ENCODE data around the gene TSKU. TPM values are rescaled to one million over a fixed set of nuclear protein-coding genes. Genes with fewer than 3 reads are reported as not detected.
A peak's percentile ranks its signal among the peaks of the same experiment; 100 is the strongest.

TSKU gene
- polyA plus RNA-seq, 3 donors = not detected

DNA sequence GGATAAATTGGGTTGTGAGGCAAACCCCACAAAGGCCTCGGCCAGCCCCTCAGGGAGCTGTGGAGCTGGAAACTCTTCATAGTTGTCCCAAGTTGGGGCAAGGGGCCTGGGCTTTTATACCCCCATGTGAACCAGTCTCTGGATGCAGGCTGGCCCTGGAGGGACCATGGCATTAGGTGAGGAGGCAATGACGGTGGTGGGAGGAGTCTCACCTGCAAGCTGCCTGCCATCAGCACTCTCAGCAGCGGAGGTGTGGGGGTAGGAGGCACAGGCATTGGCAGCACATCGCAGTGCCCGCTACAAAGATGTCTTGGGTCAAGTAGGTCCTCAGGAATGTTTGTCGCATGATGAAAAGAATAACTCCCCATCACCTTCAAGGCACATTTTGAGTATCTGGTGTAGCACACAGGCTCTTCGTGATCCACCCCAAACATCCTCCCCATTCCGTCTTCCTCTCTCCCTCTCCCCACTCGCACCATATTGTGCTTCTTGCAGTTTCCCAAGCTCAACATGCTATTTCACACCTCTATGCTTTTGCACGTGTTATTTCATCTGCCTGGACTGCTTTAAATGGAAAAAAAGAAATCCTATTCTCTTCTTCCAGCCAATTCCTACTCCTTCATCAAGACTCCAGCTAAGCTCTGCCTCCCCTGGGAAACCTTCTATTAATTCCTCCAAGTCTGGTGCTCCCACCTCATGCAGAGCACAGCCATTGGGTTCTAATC, 18.1 kb upstream of the TSKU start:
- peaks cover 0 to 17% of the 10 kb centered on the region in 2 donors for H3K27me3 ChIP-seq (ENCODE audit: control insufficient read depth in 2 of 2, insufficient read depth in 2 of 2, low read length in 2 of 2)
- 99% methylated on average over 8 of the region's 10 CpGs for WGBS (ENCODE audit: insufficient coverage)
- no peak overlapping the region for H3K4me3 ChIP-seq (replicated peaks in 1 of 3; ENCODE audit: low read depth in 2 of 3, low read length in 3 of 3)
- H4K20me1 ChIP-seq (ENCODE audit: insufficient read depth, low read length) = no peaks in the 10 kb centered on the region
- peaks cover 0 to 7% of the 10 kb centered on the region in 2 donors for H3K36me3 Mint-ChIP-seq
- H3K9me3 ChIP-seq (replicated peaks in 1 of 2; ENCODE audit: control insufficient read depth in 1 of 2, insufficient read depth in 1 of 2, low read length in 2 of 2) = no peaks in the 10 kb centered on the region
- H3K27ac ChIP-seq (ENCODE audit: low read depth in 1 of 2, low read length in 2 of 2) = no peak overlapping the region
- peaks cover 26 to 31% of the 10 kb centered on the region in 2 donors for H3K4me1 ChIP-seq (ENCODE audit: control insufficient read depth in 1 of 2, insufficient read depth in 2 of 2, low read length in 2 of 2)
- intact Hi-C loops (cut with micrococcal nuclease) = no loop called here
- no peaks in the 10 kb centered on the region for H3K79me2 ChIP-seq (ENCODE audit: insufficient read depth, low read length)
- no peaks in the 10 kb centered on the region for H3K36me3 ChIP-seq (replicated peaks in 1 of 2; ENCODE audit: control insufficient read depth in 1 of 2, insufficient read depth in 2 of 2, low read length in 2 of 2)
- no peak overlapping the region for H2AFZ ChIP-seq (ENCODE audit: insufficient read depth, low read depth, low read length, poor library complexity, severe bottlenecking)
- H3K27ac Mint-ChIP-seq = no peak overlapping the region
- H3K4me3 Mint-ChIP-seq = peak overlapping the region in 1 of 2 donors; percentile 21
- H3K9ac ChIP-seq (ENCODE audit: insufficient read depth, low read length, poor library complexity, severe bottlenecking) = no peak overlapping the region
- DNase-seq = no peak
- peaks cover 39% of the 10 kb centered on the region for H3K4me1 Mint-ChIP-seq
- peaks cover 0 to 4% (median 0%) of the 10 kb centered on the region in 7 donors for H3K9me3 Mint-ChIP-seq
- no peak overlapping the region for H3K4me2 ChIP-seq (replicated peaks; ENCODE audit: extremely low read depth, low read length, poor library complexity, severe bottlenecking)
- peaks cover 34 to 49% (median 36%) of the 10 kb centered on the region in 3 donors for H3K27me3 Mint-ChIP-seq (ENCODE audit: low read depth in 3 of 3)
- TF ChIP-seq, protein P1, sequence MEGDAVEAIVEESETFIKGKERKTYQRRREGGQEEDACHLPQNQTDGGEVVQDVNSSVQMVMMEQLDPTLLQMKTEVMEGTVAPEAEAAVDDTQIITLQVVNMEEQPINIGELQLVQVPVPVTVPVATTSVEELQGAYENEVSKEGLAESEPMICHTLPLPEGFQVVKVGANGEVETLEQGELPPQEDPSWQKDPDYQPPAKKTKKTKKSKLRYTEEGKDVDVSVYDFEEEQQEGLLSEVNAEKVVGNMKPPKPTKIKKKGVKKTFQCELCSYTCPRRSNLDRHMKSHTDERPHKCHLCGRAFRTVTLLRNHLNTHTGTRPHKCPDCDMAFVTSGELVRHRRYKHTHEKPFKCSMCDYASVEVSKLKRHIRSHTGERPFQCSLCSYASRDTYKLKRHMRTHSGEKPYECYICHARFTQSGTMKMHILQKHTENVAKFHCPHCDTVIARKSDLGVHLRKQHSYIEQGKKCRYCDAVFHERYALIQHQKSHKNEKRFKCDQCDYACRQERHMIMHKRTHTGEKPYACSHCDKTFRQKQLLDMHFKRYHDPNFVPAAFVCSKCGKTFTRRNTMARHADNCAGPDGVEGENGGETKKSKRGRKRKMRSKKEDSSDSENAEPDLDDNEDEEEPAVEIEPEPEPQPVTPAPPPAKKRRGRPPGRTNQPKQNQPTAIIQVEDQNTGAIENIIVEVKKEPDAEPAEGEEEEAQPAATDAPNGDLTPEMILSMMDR (IDR thresholded peaks at IDR 0.05) = no peak

DNA sequence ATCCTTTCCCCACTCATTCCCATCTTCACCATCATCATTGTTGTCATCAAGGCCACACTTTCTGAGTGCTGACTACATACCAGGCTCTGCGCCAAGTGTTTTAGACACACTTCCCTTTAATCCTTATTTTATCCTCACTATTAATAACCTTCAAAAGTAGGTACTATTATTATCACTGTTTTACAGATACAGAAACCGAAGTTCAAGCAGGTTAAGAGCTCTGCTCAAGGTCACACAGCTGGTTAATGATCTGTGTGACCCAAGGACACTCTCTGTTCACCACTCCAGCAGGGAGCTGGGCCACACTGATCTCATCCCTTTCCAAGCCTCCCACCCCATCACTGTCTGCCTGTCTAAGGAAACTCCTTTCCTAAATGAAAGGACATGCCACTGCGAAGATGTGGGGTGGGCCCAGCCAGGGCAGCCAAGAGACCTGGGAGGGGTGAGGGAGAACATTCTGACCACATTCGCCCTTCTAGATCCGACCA, 17.2 kb upstream of the TSKU start:
- Histone ChIP-seq H3K79me2 (ENCODE audit: insufficient read depth, low read length) (no peaks in the 10 kb centered on the region), H2AFZ (ENCODE audit: insufficient read depth, low read depth, low read length, poor library complexity, severe bottlenecking) (no peak overlapping the region), H3K9ac (ENCODE audit: insufficient read depth, low read length, poor library complexity, severe bottlenecking) (no peak overlapping the region), H3K27me3 (ENCODE audit: control insufficient read depth in 2 of 2, insufficient read depth in 2 of 2, low read length in 2 of 2) (peaks cover 2 to 22% of the 10 kb centered on the region in 2 donors), H3K4me3 (replicated peaks in 1 of 3; ENCODE audit: low read depth in 2 of 3, low read length in 3 of 3) (no peak overlapping the region), H3K27ac (ENCODE audit: low read depth in 1 of 2, low read length in 2 of 2) (no peak overlapping the region), H3K4me1 (ENCODE audit: control insufficient read depth in 1 of 2, insufficient read depth in 2 of 2, low read length in 2 of 2) (peaks cover 26 to 31% of the 10 kb centered on the region in 2 donors), H4K20me1 (ENCODE audit: insufficient read depth, low read length) (no peaks in the 10 kb centered on the region), H3K4me2 (replicated peaks; ENCODE audit: extremely low read depth, low read length, poor library complexity, severe bottlenecking) (no peak overlapping the region), H3K36me3 (replicated peaks in 1 of 2; ENCODE audit: control insufficient read depth in 1 of 2, insufficient read depth in 2 of 2, low read length in 2 of 2) (no peaks in the 10 kb centered on the region), H3K9me3 (replicated peaks in 1 of 2; ENCODE audit: control insufficient read depth in 1 of 2, insufficient read depth in 1 of 2, low read length in 2 of 2) (no peaks in the 10 kb centered on the region)
- peaks cover 0 to 7% of the 10 kb centered on the region in 2 donors for H3K36me3 Mint-ChIP-seq
- H3K4me3 Mint-ChIP-seq = peak overlapping the region in 1 of 2 donors; percentile 48
- peaks cover 38 to 56% (median 41%) of the 10 kb centered on the region in 3 donors for H3K27me3 Mint-ChIP-seq (ENCODE audit: low read depth in 3 of 3)
- peaks cover 0 to 4% (median 0%) of the 10 kb centered on the region in 7 donors for H3K9me3 Mint-ChIP-seq
- peaks cover 41% of the 10 kb centered on the region for H3K4me1 Mint-ChIP-seq
- intact Hi-C loops (cut with micrococcal nuclease) = no loop called here
- DNase-seq = no peak
- no peak overlapping the region for H3K27ac Mint-ChIP-seq
- TF ChIP-seq, protein P1 (IDR thresholded peaks at IDR 0.05) = no peak
- 81% methylated on average over 4 of the region's 5 CpGs for WGBS (ENCODE audit: insufficient coverage)

Data from CD14-positive monocyte (primary cell).